PC-3 (cell line): ENCODE measurements around the gene SCD5. TPM values are rescaled to one million over a fixed set of nuclear protein-coding genes. Genes with fewer than 3 reads are reported as not detected.

Experiments used
- ATAC-seq: fragments of 200-7000 bp; cut with Tn5 transposase; 2 replicates; pipeline ENCODE4 v1.9.1; 2020; ENCODE audit warnings: mild to moderate bottlenecking, moderate library complexity
- BruUV-seq: library from RNA; stranded (reverse); fragments of 400-500 nt; replicated peaks from 2 replicates; lab custom pipeline; 2021; lab: Mats Ljungman, UMichigan
- CTCF ChIA-PET: fragments of 300-600 bp; sonication (Branson Sonifier 250); formaldehyde crosslinking; loops from one replicate; lab custom pipeline; 2022; ENCODE audit warnings: antibody characterized with exemption; lab: Charles Lee
- POLR2A ChIA-PET: fragments of 300-600 bp; sonication (Branson Sonifier 250); formaldehyde crosslinking; loops from one replicate; lab custom pipeline; 2022; ENCODE audit warnings: antibody characterized with exemption; ENCODE audit not compliant: unreplicated experiment; lab: Charles Lee
- DNase-seq: peaks from one replicate; pipeline ENCODE4 v3.0.0-alpha.2; 2015
- H2AFZ ChIP-seq: fragments of 300-600 bp; sonication (generic); 2 replicates; pipeline ENCODE4 v1.6.0; 2016; ENCODE audit warnings: antibody characterized with exemption, low read length
- H3F3A ChIP-seq: fragments of 300-600 bp; sonication (generic); one replicate; pipeline ENCODE4 v1.6.0; 2017; ENCODE audit warnings: antibody characterized with exemption, low read length, control low read depth, mild to moderate bottlenecking; ENCODE audit not compliant: unreplicated experiment
- H3K27ac ChIP-seq: fragments of 300-600 bp; sonication (generic); 2 replicates; pipeline ENCODE4 v1.5.1; 2016; ENCODE audit warnings: mild to moderate bottlenecking, low read length
- H3K27me3 ChIP-seq: fragments of 300-600 bp; sonication (generic); 2 replicates; pipeline ENCODE4 v1.6.1; 2016; ENCODE audit warnings: low read length, mixed read lengths
- H3K36me3 ChIP-seq: fragments of 300-600 bp; sonication (generic); 2 replicates; pipeline ENCODE4 v1.6.1; 2016; ENCODE audit warnings: low read depth, mixed run types, low read length, mixed read lengths
- H3K4me1 ChIP-seq: fragments of 300-600 bp; sonication (generic); 2 replicates; pipeline ENCODE4 v1.5.1; 2016; ENCODE audit warnings: low read length; ENCODE audit not compliant: insufficient read depth
- H3K4me2 ChIP-seq: fragments of 300-600 bp; sonication (generic); 2 replicates; pipeline ENCODE4 v1.6.0; 2016; ENCODE audit warnings: low read length
- H3K4me3 ChIP-seq: fragments of 300-600 bp; sonication (generic); 2 replicates; pipeline ENCODE4 v1.5.1; 2016; ENCODE audit warnings: mild to moderate bottlenecking, low read length, mixed read lengths
- H3K79me2 ChIP-seq: fragments of 300-600 bp; sonication (generic); 2 replicates; pipeline ENCODE4 v1.6.1; 2017; ENCODE audit warnings: low read length, mixed read lengths
- H3K9ac ChIP-seq: fragments of 300-600 bp; sonication (generic); 2 replicates; pipeline ENCODE4 v1.6.0; 2016; ENCODE audit warnings: mild to moderate bottlenecking, low read length
- H3K9me2 ChIP-seq: fragments of 300-600 bp; sonication (generic); replicated peaks from 2 replicates; pipeline ENCODE4 v1.6.1; 2016; ENCODE audit warnings: mixed run types, low read length, mixed read lengths
- H3K9me3 ChIP-seq: fragments of 300-600 bp; sonication (generic); 2 replicates; pipeline ENCODE4 v1.6.1; 2016; ENCODE audit warnings: low read length, mixed read lengths
- H4K20me1 ChIP-seq: fragments of 300-600 bp; sonication (generic); 2 replicates; pipeline ENCODE4 v1.6.1; 2016; ENCODE audit warnings: low read length, mixed read lengths
- CTCF ChIP-seq: fragments of 300-600 bp; sonication (generic); conservative IDR thresholded peaks from 2 replicates; pipeline ENCODE4 v1.5.1; 2017; ENCODE audit warnings: antibody characterized with exemption, low read depth, mild to moderate bottlenecking, low read length
- EZH2 ChIP-seq: fragments of 300-600 bp; sonication (generic); IDR thresholded peaks from one replicate; pipeline ENCODE4 v1.6.1; 2017; ENCODE audit warnings: antibody characterized with exemption, mild to moderate bottlenecking, low read length; ENCODE audit not compliant: unreplicated experiment
- EZH2phosphoT487 ChIP-seq: fragments of 300-600 bp; sonication (generic); IDR thresholded peaks from 2 replicates; pipeline ENCODE4 v1.6.1; 2018; ENCODE audit warnings: mild to moderate bottlenecking, antibody characterized with exemption, low read length, borderline replicate concordance
- intact Hi-C: fragments of 100-400 bp; cut with micrococcal nuclease; formaldehyde crosslinking; loops from 2 replicates; pipeline ENCODE4 v1.9.0; 2023
- total RNA-seq: library from RNA; depleted of rRNA; stranded (reverse); fragments of >200 nt; gene quantifications from 2 replicates; pipeline ENCODE4 v1.2.3, GENCODE V29; 2014

The SCD5 gene
- total RNA-seq, 1 experiment from 2014 or later, result 3.8 TPM

- Histone ChIP-seq H2AFZ (no peak overlapping the region), H3K9ac (no peak overlapping the region), H3K27me3 (no peaks in the 10 kb centered on the region), H3F3A (no peaks in the 10 kb centered on the region), H3K4me3 (no peak overlapping the region), H3K9me3 (no peaks in the 10 kb centered on the region), H4K20me1 (no peaks in the 10 kb centered on the region), H3K4me2 (no peak overlapping the region), H3K36me3 (no peaks in the 10 kb centered on the region), H3K79me2 (no peaks in the 10 kb centered on the region), H3K27ac (no peak overlapping the region), H3K4me1 (no peaks in the 10 kb centered on the region), H3K9me2 (no peaks in the 10 kb centered on the region)
- ATAC-seq, result no peak
- BruUV-seq, result no TSS peak
- intact Hi-C loops, result no loop called here
- ChIA-PET CTCF (no interaction called here), POLR2A (no interaction called here)
- no peak for TF ChIP-seq EZH2
- DNase-seq, result no peak
Observed at GRCh38 chr4:82765134-82765533, 33.5 kb downstream of the SCD5 start.

GRCh38 chr4:82761229-82761628, 37.4 kb downstream of the SCD5 start:
- no peak overlapping the region for H3K4me3 ChIP-seq
- H3F3A ChIP-seq, result no peaks in the 10 kb centered on the region
- BruUV-seq, result no TSS peak
- ChIA-PET POLR2A (no interaction called here), CTCF (no interaction called here)
- no peak for ATAC-seq
- H3K27ac ChIP-seq, result no peak overlapping the region
- TF ChIP-seq EZH2phosphoT487 (no peak), CTCF (no peak), EZH2 (no peak)
- no peaks in the 10 kb centered on the region for H3K4me1 ChIP-seq
- no peaks in the 10 kb centered on the region for H3K27me3 ChIP-seq
- DNase-seq, result no peak
- no peak overlapping the region for H3K9ac ChIP-seq
- H4K20me1 ChIP-seq, result no peaks in the 10 kb centered on the region
- no peaks in the 10 kb centered on the region for H3K36me3 ChIP-seq
- intact Hi-C loops, result no loop called here
- no peaks in the 10 kb centered on the region for H3K79me2 ChIP-seq
- no peak overlapping the region for H3K4me2 ChIP-seq
- H3K9me2 ChIP-seq, result no peaks in the 10 kb centered on the region
- H2AFZ ChIP-seq, result no peak overlapping the region
- H3K9me3 ChIP-seq, result no peaks in the 10 kb centered on the region

- H3K9me3 ChIP-seq, result no peaks in the 10 kb centered on the region
- no peak overlapping the region for H3K4me3 ChIP-seq
- no peaks in the 10 kb centered on the region for H4K20me1 ChIP-seq
- H3K9me2 ChIP-seq, result no peaks in the 10 kb centered on the region
- no peaks in the 10 kb centered on the region for H3F3A ChIP-seq
- H3K4me2 ChIP-seq, result no peak overlapping the region
- H3K9ac ChIP-seq, result no peak overlapping the region
- no peaks in the 10 kb centered on the region for H3K4me1 ChIP-seq
- no peaks in the 10 kb centered on the region for H3K27me3 ChIP-seq
- ChIA-PET CTCF (no interaction called here), POLR2A (no interaction called here)
- no peak overlapping the region for H2AFZ ChIP-seq
- DNase-seq (no peak), ATAC-seq (no peak)
- no peaks in the 10 kb centered on the region for H3K36me3 ChIP-seq
- no TSS peak for BruUV-seq
- intact Hi-C loops, result no loop called here
- TF ChIP-seq EZH2phosphoT487 (no peak), EZH2 (no peak), CTCF (no peak)
- no peak overlapping the region for H3K27ac ChIP-seq
- no peaks in the 10 kb centered on the region for H3K79me2 ChIP-seq
Observed at GRCh38 chr4:82758701-82759685, 39.6 kb downstream of the SCD5 start.
